Measurements from ENCODE around the gene RND1. TPM values are rescaled to one million over a fixed set of nuclear protein-coding genes. Genes with fewer than 3 reads are reported as not detected.

RND1 gene
- total and polyA plus RNA-seq, 2 experiments from 2014 or later, result 9.3 to 10.4 TPM

- no peak for TF ChIP-seq STAT1 (IDR thresholded peaks at IDR 0.05; ENCODE audit: unreplicated experiment)
- TF ChIP-seq, protein P1, sequence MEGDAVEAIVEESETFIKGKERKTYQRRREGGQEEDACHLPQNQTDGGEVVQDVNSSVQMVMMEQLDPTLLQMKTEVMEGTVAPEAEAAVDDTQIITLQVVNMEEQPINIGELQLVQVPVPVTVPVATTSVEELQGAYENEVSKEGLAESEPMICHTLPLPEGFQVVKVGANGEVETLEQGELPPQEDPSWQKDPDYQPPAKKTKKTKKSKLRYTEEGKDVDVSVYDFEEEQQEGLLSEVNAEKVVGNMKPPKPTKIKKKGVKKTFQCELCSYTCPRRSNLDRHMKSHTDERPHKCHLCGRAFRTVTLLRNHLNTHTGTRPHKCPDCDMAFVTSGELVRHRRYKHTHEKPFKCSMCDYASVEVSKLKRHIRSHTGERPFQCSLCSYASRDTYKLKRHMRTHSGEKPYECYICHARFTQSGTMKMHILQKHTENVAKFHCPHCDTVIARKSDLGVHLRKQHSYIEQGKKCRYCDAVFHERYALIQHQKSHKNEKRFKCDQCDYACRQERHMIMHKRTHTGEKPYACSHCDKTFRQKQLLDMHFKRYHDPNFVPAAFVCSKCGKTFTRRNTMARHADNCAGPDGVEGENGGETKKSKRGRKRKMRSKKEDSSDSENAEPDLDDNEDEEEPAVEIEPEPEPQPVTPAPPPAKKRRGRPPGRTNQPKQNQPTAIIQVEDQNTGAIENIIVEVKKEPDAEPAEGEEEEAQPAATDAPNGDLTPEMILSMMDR (conservative IDR thresholded peaks at IDR 0.05; ENCODE audit: low read depth in 2 of 2), result no peak
- no peak for TF ChIP-seq NANOG (IDR thresholded peaks at IDR 0.05; ENCODE audit: borderline replicate concordance)
- TF ChIP-seq JUNB (IDR thresholded peaks at IDR 0.05; ENCODE audit: unreplicated experiment), result no peak
- no peak for TF ChIP-seq CREB1 (CRISPR knock-in tag; IDR thresholded peaks at IDR 0.05; ENCODE audit: low read depth)
- TF ChIP-seq ZNF331 (CRISPR knock-in tag; IDR thresholded peaks at IDR 0.05; ENCODE audit: low read depth), result no peak
- TF ChIP-seq EZH2phosphoT487 (IDR thresholded peaks at IDR 0.05; ENCODE audit: unreplicated experiment), result no peak
- TF ChIP-seq, protein P2, sequence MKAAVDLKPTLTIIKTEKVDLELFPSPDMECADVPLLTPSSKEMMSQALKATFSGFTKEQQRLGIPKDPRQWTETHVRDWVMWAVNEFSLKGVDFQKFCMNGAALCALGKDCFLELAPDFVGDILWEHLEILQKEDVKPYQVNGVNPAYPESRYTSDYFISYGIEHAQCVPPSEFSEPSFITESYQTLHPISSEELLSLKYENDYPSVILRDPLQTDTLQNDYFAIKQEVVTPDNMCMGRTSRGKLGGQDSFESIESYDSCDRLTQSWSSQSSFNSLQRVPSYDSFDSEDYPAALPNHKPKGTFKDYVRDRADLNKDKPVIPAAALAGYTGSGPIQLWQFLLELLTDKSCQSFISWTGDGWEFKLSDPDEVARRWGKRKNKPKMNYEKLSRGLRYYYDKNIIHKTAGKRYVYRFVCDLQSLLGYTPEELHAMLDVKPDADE (IDR thresholded peaks at IDR 0.05), result no peak
- TF ChIP-seq, protein P3, sequence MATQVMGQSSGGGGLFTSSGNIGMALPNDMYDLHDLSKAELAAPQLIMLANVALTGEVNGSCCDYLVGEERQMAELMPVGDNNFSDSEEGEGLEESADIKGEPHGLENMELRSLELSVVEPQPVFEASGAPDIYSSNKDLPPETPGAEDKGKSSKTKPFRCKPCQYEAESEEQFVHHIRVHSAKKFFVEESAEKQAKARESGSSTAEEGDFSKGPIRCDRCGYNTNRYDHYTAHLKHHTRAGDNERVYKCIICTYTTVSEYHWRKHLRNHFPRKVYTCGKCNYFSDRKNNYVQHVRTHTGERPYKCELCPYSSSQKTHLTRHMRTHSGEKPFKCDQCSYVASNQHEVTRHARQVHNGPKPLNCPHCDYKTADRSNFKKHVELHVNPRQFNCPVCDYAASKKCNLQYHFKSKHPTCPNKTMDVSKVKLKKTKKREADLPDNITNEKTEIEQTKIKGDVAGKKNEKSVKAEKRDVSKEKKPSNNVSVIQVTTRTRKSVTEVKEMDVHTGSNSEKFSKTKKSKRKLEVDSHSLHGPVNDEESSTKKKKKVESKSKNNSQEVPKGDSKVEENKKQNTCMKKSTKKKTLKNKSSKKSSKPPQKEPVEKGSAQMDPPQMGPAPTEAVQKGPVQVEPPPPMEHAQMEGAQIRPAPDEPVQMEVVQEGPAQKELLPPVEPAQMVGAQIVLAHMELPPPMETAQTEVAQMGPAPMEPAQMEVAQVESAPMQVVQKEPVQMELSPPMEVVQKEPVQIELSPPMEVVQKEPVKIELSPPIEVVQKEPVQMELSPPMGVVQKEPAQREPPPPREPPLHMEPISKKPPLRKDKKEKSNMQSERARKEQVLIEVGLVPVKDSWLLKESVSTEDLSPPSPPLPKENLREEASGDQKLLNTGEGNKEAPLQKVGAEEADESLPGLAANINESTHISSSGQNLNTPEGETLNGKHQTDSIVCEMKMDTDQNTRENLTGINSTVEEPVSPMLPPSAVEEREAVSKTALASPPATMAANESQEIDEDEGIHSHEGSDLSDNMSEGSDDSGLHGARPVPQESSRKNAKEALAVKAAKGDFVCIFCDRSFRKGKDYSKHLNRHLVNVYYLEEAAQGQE (IDR thresholded peaks at IDR 0.05; ENCODE audit: unreplicated experiment), result no peak
- TF ChIP-seq ZNF114 (CRISPR knock-in tag; IDR thresholded peaks at IDR 0.05), result no peak
- TF ChIP-seq POLR2AphosphoS5 (IDR thresholded peaks at IDR 0.05; ENCODE audit: low read depth), result no peak
- TF ChIP-seq EZH2 (IDR thresholded peaks at IDR 0.05; ENCODE audit: low read depth, unreplicated experiment), result no peak
- TF ChIP-seq, protein P4, sequence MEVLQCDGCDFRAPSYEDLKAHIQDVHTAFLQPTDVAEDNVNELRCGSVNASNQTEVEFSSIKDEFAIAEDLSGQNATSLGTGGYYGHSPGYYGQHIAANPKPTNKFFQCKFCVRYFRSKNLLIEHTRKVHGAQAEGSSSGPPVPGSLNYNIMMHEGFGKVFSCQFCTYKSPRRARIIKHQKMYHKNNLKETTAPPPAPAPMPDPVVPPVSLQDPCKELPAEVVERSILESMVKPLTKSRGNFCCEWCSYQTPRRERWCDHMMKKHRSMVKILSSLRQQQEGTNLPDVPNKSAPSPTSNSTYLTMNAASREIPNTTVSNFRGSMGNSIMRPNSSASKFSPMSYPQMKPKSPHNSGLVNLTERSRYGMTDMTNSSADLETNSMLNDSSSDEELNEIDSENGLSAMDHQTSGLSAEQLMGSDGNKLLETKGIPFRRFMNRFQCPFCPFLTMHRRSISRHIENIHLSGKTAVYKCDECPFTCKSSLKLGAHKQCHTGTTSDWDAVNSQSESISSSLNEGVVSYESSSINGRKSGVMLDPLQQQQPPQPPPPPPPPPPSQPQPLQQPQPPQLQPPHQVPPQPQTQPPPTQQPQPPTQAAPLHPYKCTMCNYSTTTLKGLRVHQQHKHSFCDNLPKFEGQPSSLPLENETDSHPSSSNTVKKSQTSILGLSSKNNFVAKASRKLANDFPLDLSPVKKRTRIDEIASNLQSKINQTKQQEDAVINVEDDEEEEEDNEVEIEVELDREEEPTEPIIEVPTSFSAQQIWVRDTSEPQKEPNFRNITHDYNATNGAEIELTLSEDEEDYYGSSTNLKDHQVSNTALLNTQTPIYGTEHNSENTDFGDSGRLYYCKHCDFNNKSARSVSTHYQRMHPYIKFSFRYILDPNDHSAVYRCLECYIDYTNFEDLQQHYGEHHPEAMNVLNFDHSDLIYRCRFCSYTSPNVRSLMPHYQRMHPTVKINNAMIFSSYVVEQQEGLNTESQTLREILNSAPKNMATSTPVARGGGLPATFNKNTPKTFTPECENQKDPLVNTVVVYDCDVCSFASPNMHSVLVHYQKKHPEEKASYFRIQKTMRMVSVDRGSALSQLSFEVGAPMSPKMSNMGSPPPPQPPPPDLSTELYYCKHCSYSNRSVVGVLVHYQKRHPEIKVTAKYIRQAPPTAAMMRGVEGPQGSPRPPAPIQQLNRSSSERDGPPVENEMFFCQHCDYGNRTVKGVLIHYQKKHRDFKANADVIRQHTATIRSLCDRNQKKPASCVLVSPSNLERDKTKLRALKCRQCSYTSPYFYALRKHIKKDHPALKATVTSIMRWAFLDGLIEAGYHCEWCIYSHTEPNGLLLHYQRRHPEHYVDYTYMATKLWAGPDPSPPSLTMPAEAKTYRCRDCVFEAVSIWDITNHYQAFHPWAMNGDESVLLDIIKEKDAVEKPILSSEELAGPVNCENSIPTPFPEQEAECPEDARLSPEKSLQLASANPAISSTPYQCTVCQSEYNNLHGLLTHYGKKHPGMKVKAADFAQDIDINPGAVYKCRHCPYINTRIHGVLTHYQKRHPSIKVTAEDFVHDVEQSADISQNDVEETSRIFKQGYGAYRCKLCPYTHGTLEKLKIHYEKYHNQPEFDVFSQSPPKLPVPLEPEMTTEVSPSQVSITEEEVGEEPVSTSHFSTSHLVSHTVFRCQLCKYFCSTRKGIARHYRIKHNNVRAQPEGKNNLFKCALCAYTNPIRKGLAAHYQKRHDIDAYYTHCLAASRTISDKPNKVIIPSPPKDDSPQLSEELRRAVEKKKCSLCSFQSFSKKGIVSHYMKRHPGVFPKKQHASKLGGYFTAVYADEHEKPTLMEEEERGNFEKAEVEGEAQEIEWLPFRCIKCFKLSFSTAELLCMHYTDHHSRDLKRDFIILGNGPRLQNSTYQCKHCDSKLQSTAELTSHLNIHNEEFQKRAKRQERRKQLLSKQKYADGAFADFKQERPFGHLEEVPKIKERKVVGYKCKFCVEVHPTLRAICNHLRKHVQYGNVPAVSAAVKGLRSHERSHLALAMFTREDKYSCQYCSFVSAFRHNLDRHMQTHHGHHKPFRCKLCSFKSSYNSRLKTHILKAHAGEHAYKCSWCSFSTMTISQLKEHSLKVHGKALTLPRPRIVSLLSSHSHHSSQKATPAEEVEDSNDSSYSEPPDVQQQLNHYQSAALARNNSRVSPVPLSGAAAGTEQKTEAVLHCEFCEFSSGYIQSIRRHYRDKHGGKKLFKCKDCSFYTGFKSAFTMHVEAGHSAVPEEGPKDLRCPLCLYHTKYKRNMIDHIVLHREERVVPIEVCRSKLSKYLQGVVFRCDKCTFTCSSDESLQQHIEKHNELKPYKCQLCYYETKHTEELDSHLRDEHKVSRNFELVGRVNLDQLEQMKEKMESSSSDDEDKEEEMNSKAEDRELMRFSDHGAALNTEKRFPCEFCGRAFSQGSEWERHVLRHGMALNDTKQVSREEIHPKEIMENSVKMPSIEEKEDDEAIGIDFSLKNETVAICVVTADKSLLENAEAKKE (CRISPR knock-in tag; IDR thresholded peaks at IDR 0.05), result no peak
- Histone ChIP-seq H3K4me1 (ENCODE audit: insufficient read depth) (peaks cover 27% of the 10 kb centered on the region), H3K27me3 (ENCODE audit: insufficient read depth) (no peaks in the 10 kb centered on the region), H4K20me1 (replicated peaks; ENCODE audit: insufficient read depth) (peaks cover 19% of the 10 kb centered on the region), H3K27ac (ENCODE audit: low read depth) (no peak overlapping the region), H3K36me3 (ENCODE audit: insufficient read depth) (peaks cover 10% of the 10 kb centered on the region), H2AFZ (no peak overlapping the region), H3K79me2 (replicated peaks; ENCODE audit: insufficient read depth) (peaks cover 13% of the 10 kb centered on the region), H3K9me2 (ENCODE audit: insufficient read depth) (no peaks in the 10 kb centered on the region), H3K4me2 (peak overlapping the region; percentile 98), H3F3A (replicated peaks; ENCODE audit: low read depth) (0 out of 2 replicates have a peak, but pooled peaks cover 3% of the 10 kb centered on the region), H3K4me3 (peak overlapping the region; percentile 89; the same call in 1 of the 2 replicates)
- no peak for ATAC-seq
- Mint-ChIP-seq H3K36me3 (ENCODE audit: low read depth) (peaks cover 46% of the 10 kb centered on the region), H3K27me3 (ENCODE audit: insufficient read depth, low read depth, poor library complexity) (peaks cover 16% of the 10 kb centered on the region), H3K4me1 (peaks cover 32% of the 10 kb centered on the region), H3K9me3 (no peaks in the 10 kb centered on the region), H3K27ac (no peak overlapping the region), H3K4me3 (peak overlapping the region; percentile 25; the same call in 2 of the 3 replicates)
- no peak for DNase-seq (ENCODE audit: low spot score)
These were observed 2.9 kb downstream of the RND1 start for GRCh38 chr12:48862760-48863159.
